ENCODE data around the gene GABRD. TPM values are rescaled to one million over a fixed set of nuclear protein-coding genes. Genes with fewer than 3 reads are reported as not detected.

GABRD gene
- total RNA-seq, 1 experiment from 2014 or later = 1.7 TPM

- no peak for DNase-seq (ENCODE audit: low spot score)
- Mint-ChIP-seq H3K36me3 (no peaks in the 10 kb centered on the region), H3K4me3 (no peak overlapping the region), H3K4me1 (no peaks in the 10 kb centered on the region), H3K27ac (no peak overlapping the region), H3K27me3 (ENCODE audit: low read depth) (no peaks in the 10 kb centered on the region), H3K9me3 (no peaks in the 10 kb centered on the region)
- POLR2A ChIA-PET = no interaction called here
- TF ChIP-seq ZNF263 (CRISPR knock-in tag; IDR thresholded peaks at IDR 0.05; ENCODE audit: low read depth) = no peak
- no peak for TF ChIP-seq GTF2I (CRISPR knock-in tag; conservative IDR thresholded peaks at IDR 0.05)
- no peak for TF ChIP-seq ZNF532 (CRISPR knock-in tag; IDR thresholded peaks at IDR 0.05; ENCODE audit: borderline replicate concordance)
- no peak for TF ChIP-seq FOXP1 (CRISPR knock-in tag; IDR thresholded peaks at IDR 0.05; ENCODE audit: borderline replicate concordance)
- TF ChIP-seq HMGXB4 (CRISPR knock-in tag; IDR thresholded peaks at IDR 0.05) = no peak
- TF ChIP-seq PREB (CRISPR knock-in tag; IDR thresholded peaks at IDR 0.05; ENCODE audit: borderline replicate concordance) = no peak
- TF ChIP-seq PRRX2 (CRISPR knock-in tag; IDR thresholded peaks at IDR 0.05) = no peak
- TF ChIP-seq ZBTB21 (CRISPR knock-in tag; IDR thresholded peaks at IDR 0.05; ENCODE audit: borderline replicate concordance) = no peak
- no peak for TF ChIP-seq SOX15 (CRISPR knock-in tag; IDR thresholded peaks at IDR 0.05)
- no peak for TF ChIP-seq ZSCAN18 (CRISPR knock-in tag; IDR thresholded peaks at IDR 0.05)
- TF ChIP-seq SP1 (CRISPR knock-in tag; conservative IDR thresholded peaks at IDR 0.05) = no peak
- TF ChIP-seq NR1H2 (CRISPR knock-in tag; IDR thresholded peaks at IDR 0.05) = no peak
- TF ChIP-seq ZNF317 (CRISPR knock-in tag; IDR thresholded peaks at IDR 0.05; ENCODE audit: borderline replicate concordance, low read depth) = no peak
- TF ChIP-seq ZNF219 (CRISPR knock-in tag; IDR thresholded peaks at IDR 0.05; ENCODE audit: borderline replicate concordance) = no peak
- no peak for TF ChIP-seq JUN (CRISPR knock-in tag; IDR thresholded peaks at IDR 0.05)
- no peak for ATAC-seq
- CTCF ChIA-PET = interaction anchor here (1.6 to 5.6 kb wide), 2 partner anchors 9 to 92 kb away, joined by 4 to 56 read pairs; no protein-coding TSS in a partner anchor
Measured at GRCh38 chr1:2036287-2036686, 17.1 kb downstream of the GABRD start.

GRCh38 chr1:2037314-2037979 is 18.3 kb downstream of the GABRD start:
- ChIA-PET POLR2A (no interaction called here), CTCF (interaction anchor here (1.6 to 5.6 kb wide), 2 partner anchors 8 to 93 kb away, joined by 4 to 56 read pairs; no protein-coding TSS in a partner anchor)
- Mint-ChIP-seq H3K36me3 (no peaks in the 10 kb centered on the region), H3K27me3 (ENCODE audit: low read depth) (no peaks in the 10 kb centered on the region), H3K4me1 (no peaks in the 10 kb centered on the region), H3K27ac (no peak overlapping the region), H3K9me3 (no peaks in the 10 kb centered on the region), H3K4me3 (no peak overlapping the region)
- no peak for DNase-seq (ENCODE audit: low spot score)
- 0 out of 2 replicates have a peak, but pooled peaks have one; percentile 34 for ATAC-seq
- no peak for TF ChIP-seq ZNF423 (CRISPR knock-in tag; IDR thresholded peaks at IDR 0.05)
- no peak for TF ChIP-seq ESRRA (CRISPR knock-in tag; IDR thresholded peaks at IDR 0.05; ENCODE audit: borderline replicate concordance)
- TF ChIP-seq SMAD3 (CRISPR knock-in tag; IDR thresholded peaks at IDR 0.05; ENCODE audit: borderline replicate concordance) = no peak
- no peak for TF ChIP-seq ZBTB21 (CRISPR knock-in tag; IDR thresholded peaks at IDR 0.05; ENCODE audit: borderline replicate concordance)
- TF ChIP-seq SP1 (CRISPR knock-in tag; conservative IDR thresholded peaks at IDR 0.05) = no peak
- TF ChIP-seq FOXK1 (CRISPR knock-in tag; IDR thresholded peaks at IDR 0.05) = no peak
- TF ChIP-seq FOXP4 (CRISPR knock-in tag; IDR thresholded peaks at IDR 0.05) = no peak
